GM18526 (cell line): ENCODE results near the gene ALOXE3.

Experiments used
- POLR2A ChIP-seq: IDR thresholded peaks from 3 replicates; pipeline ENCODE4 v1.6.1; 2011; ENCODE audit not compliant: insufficient read length; ENCODE audit errors: extremely low read depth

ALOXE3 gene

DNA sequence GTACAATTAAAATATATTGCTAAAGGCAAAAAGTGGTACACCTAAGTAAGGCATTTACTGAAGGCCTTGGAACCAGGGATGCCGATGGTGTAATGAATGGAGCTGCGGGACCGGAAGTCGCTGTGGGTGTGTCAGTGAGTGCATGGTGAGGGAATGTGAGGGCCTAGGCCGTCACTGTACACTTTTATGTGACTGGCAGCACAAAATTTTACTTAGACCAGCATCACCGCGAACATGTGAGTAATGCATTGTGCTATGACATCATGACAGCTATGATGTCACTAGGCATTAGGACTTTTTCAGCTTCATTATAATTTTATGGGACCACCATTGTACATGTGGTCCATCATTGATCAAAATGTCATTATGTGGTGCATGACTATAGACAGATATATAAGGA, 64.7 kb downstream of the ALOXE3 start:
- no peak for TF ChIP-seq POLR2A

DNA sequence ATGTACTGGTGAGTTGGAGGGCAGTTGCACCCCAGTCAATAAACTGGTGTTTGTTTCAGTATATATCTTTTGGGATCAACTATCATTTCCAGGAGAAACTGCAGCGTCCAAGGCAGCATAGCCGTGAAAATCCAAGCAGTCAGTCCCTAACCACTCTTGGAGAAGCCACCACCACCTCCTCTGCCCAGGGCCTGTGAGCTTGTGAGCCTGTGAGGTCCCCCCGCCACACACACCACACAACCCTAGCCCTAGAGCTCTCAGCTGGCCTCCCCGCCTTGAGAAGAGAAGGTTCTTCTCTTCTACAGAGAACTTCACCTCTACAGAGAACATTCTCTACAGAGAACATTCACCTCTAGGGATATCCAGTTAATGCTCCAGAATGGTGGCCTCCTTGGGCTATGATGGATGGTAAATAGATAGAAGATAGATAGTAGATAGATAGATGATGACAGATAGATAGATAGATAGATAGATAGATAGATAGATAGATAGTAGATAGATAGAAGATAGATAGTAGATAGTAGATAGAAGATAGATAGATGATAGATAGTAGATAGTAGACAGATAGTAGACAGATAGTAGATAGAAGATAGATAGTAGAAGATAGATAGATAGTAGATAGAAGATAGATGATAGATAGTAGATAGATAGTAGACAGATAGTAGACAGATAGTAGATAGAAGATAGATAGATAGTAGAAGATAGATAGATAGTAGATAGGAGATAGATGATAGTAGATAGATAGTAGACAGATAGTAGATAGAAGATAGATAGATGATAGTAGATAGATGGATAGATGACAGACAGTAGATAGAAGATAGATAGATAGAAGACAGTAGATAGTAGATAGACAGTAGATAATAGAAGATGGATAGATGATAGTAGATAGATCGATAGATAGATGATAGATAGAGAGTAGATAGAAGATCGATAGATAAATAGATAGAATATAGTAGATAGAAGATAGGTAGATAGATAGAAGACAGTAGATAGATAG, 65.8 kb downstream of the ALOXE3 start:
- no peak for TF ChIP-seq POLR2A

- no peak for TF ChIP-seq POLR2A
Measured at GRCh38 chr17:8051831-8052230, 66.5 kb downstream of the ALOXE3 start.

GRCh38 chr17:8048736-8049135, 69.6 kb downstream of the ALOXE3 start:
- TF ChIP-seq POLR2A, result no peak

DNA sequence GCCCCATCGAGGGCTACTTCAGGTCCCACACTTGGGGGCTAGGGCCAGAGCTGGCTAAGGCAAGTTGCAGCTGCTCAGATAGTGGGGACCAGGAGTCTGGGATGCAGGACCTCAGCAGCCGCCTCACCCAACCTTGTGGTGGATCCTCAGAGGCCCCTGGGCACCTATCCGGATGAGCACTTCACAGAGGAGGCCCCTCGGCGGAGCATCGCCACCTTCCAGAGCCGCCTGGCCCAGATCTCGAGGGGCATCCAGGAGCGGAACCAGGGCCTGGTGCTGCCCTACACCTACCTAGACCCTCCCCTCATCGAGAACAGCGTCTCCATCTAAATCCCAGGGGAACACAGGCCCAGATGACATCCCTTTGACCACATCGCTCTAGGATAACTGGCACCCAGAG, 70.1 kb downstream of the ALOXE3 start:
- TF ChIP-seq POLR2A, result no peak

DNA sequence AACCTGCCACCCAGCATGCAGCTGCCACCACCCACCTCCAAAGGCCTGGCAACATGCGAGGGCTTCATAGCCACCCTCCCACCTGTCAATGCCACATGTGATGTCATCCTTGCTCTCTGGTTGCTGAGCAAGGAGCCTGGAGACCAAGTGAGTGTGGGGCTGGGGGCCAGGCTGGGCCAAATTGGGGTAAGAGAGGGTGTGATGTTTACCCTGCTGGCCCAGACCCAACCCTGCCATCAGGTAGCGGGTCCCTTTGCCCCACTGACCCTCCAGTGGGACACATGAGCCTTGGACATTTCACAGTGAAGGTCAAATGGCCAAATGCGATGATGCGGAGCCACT, 70.6 kb downstream of the ALOXE3 start:
- TF ChIP-seq POLR2A, result no peak

GRCh38 chr17:8046929-8047768, 71.2 kb downstream of the ALOXE3 start:
- TF ChIP-seq POLR2A, result no peak

DNA sequence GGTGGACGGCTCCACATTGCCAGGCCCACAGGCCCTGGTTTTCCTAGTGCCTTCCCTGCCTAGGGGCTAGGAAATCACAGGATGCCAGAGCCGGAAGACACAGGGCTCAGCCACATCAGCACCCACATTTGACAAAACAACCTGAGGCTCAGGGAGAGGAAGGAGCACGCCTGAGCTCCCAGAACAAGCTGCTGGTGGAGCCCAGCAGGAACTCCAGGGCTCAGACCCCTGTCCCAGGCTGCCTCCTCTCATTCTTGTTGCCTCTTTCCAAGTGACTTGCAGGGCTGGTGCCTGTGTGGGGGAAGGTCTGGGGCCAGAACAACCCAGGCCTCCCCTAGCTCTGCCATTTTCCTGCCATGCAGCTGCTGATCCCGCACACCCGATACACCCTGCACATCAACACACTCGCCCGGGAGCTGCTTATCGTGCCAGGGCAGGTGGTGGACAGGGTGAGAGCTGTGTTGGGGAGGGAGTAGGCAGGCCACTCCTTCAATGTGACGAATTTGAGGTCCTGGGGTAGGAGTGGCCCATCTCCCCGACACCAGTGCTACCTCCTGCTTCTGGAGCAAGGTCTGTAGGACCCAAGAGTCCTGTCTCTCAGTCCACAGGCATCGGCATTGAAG, 71.9 kb downstream of the ALOXE3 start:
- TF ChIP-seq POLR2A, result no peak
